Upper lobe of left lung (tissue), 6 donors: ENCODE data around the gene KIF13A. TPM values are rescaled to one million over a fixed set of nuclear protein-coding genes. Genes with fewer than 3 reads are reported as not detected.
A peak's percentile ranks its signal among the peaks of the same experiment; 100 is the strongest.

Source experiments
- ATAC-seq, 2 donors: fragments of 200-7000 bp; cut with Tn5 transposase; one replicate each; pipeline ENCODE4 v1.9.1; 2022; ENCODE audit warnings: mild to moderate bottlenecking in 2 of 2, moderate library complexity in 2 of 2; ENCODE audit not compliant: low FRiP score in 2 of 2
- DNase-seq, 2 donors: peaks; one replicate each; pipeline ENCODE4 v3.0.0-alpha.2; 2019 to 2020
- H3K27ac ChIP-seq, 4 donors: fragments of 200-600 bp; sonication (generic); one replicate each; pipeline ENCODE4 v1.5.1; 2016 to 2019
- H3K27me3 ChIP-seq, 4 donors: fragments of 200-600 bp; sonication (generic); one replicate each; pipeline ENCODE4 v1.5.1; 2017 to 2019
- H3K36me3 ChIP-seq, 4 donors: fragments of 200-600 bp; sonication (generic); one replicate each; pipeline ENCODE4 v1.5.1; 2016 to 2019
- H3K4me1 ChIP-seq, 4 donors: fragments of 200-600 bp; sonication (generic); one replicate each; pipeline ENCODE4 v1.5.1; 2018 to 2019
- H3K4me3 ChIP-seq, 4 donors: fragments of 200-600 bp; sonication (generic); one replicate each; pipeline ENCODE4 v1.5.1; 2017 to 2019; ENCODE audit warnings: mild to moderate bottlenecking in 2 of 4, moderate library complexity in 1 of 4
- H3K9me3 ChIP-seq, 4 donors: fragments of 200-600 bp; sonication (generic); one replicate each; pipeline ENCODE4 v1.5.1; 2018 to 2019
- CTCF ChIP-seq, 6 experiments: fragments of 450-650 bp in 4 of 6; fragments of 200-600 bp in 2 of 6; sonication (generic) in 2 of 6; IDR thresholded peaks; one replicate each; pipeline ENCODE4 v1.5.1; 2016 to 2019; ENCODE audit warnings: antibody characterized with exemption in 6 of 6
- EP300 ChIP-seq, 4 donors: sonication (generic); formaldehyde crosslinking; IDR thresholded peaks; one replicate each; pipeline ENCODE4 v1.5.1; 2017; ENCODE audit warnings: antibody characterized with exemption in 4 of 4, control low read depth in 2 of 4
- POLR2A ChIP-seq, 4 donors: fragments of 450-650 bp; IDR thresholded peaks; one replicate each; pipeline ENCODE4 v1.5.1; 2016 to 2017; ENCODE audit warnings: antibody characterized with exemption in 4 of 4, mild to moderate bottlenecking in 2 of 4
- POLR2AphosphoS5 ChIP-seq, 2 donors: sonication (generic); formaldehyde crosslinking; IDR thresholded peaks; one replicate each; pipeline ENCODE4 v1.5.1; 2017; ENCODE audit warnings: antibody characterized with exemption in 2 of 2
- WGBS, 2 donors: methylation state at CpG; one replicate each; pipeline ENCODE4 v1.1.5; 2017 to 2018; 5-methylcytosine and 5-hydroxymethylcytosine counted together
- total RNA-seq, 6 donors: library from RNA; depleted of rRNA in 4 of 6; stranded (reverse); fragments of >200 nt in 4 of 6; gene quantifications; one replicate each; pipeline versions ENCODE4 v1.1.0 to v1.2.1, GENCODE V29; 2016 to 2021
- donor health status: DM: no; HTN: no; CAD: no; lungs with moderate emphysema.
- donor health status: DM: no; HTN: yes; CAD: no; lungs with severe emphysema.

KIF13A gene
- total RNA-seq: 10 to 100 TPM; 35.8 to 59.9 (median 49.0) TPM

- TF ChIP-seq EP300 (IDR thresholded peaks at IDR 0.05) (no peak), POLR2A (IDR thresholded peaks at IDR 0.05) (no peak), CTCF (IDR thresholded peaks at IDR 0.05) (no peak), POLR2AphosphoS5 (IDR thresholded peaks at IDR 0.05) (no peak)
- WGBS, 2 donors: 0% methylated on average over 17 of the region's 54 CpGs; no CpG with 5 or more reads in 1 of the 2 donors
- Histone ChIP-seq H3K27ac (peak within 1 kb of the TSS; percentile 93 to 99 (median 97)), H3K9me3 (no peaks in the 10 kb centered on the region), H3K4me3 (peak within 1 kb of the TSS; percentile 73 to 85 (median 76)), H3K4me1 (peaks cover 30 to 38% (median 32%) of the 10 kb centered on the region in 4 donors), H3K36me3 (no peaks in the 10 kb centered on the region), H3K27me3 (no peaks in the 10 kb centered on the region)
- ATAC-seq (no peak), DNase-seq (no peak)
Observed at GRCh38 chr6:17987447-17987696, at the start of gene KIF13A. Gene KIF13A, minus strand, starts transcription at chr6:17987635. Its CDS starts 172 bp downstream, at chr6:17987463.

- H3K27ac ChIP-seq: no peak overlapping the region
- no peak for TF ChIP-seq CTCF (IDR thresholded peaks at IDR 0.05)
- H3K4me1 ChIP-seq: no peaks in the 10 kb centered on the region
- DNase-seq (no peak), ATAC-seq (no peak)
- WGBS, 2 donors: 72 to 74% methylated on average over 4 of the region's 4 CpGs
- no peaks in the 10 kb centered on the region for H3K27me3 ChIP-seq
- H3K9me3 ChIP-seq: no peaks in the 10 kb centered on the region
- no peak overlapping the region for H3K4me3 ChIP-seq
- no peaks in the 10 kb centered on the region for H3K36me3 ChIP-seq
Observed at GRCh38 chr6:18036781-18037180, 49.3 kb upstream of the KIF13A start.

GRCh38 chr6:18035330-18035854 is 48.0 kb upstream of the KIF13A start:
- Histone ChIP-seq H3K4me1 (no peaks in the 10 kb centered on the region), H3K9me3 (no peaks in the 10 kb centered on the region), H3K36me3 (no peaks in the 10 kb centered on the region), H3K27ac (no peak overlapping the region), H3K27me3 (no peaks in the 10 kb centered on the region), H3K4me3 (no peak overlapping the region)
- DNase-seq: no peak
- no peak for ATAC-seq
- 63 to 73% methylated on average over 13 of the region's 13 CpGs for WGBS, 2 donors
- no peak for TF ChIP-seq POLR2AphosphoS5 (IDR thresholded peaks at IDR 0.05)
- TF ChIP-seq POLR2A (IDR thresholded peaks at IDR 0.05): no peak
- TF ChIP-seq CTCF (IDR thresholded peaks at IDR 0.05): no peak
- no peak for TF ChIP-seq EP300 (IDR thresholded peaks at IDR 0.05)

- DNase-seq (no peak), ATAC-seq (no peak)
- no peaks in the 10 kb centered on the region for H3K27me3 ChIP-seq
- TF ChIP-seq POLR2A (IDR thresholded peaks at IDR 0.05) (no peak), CTCF (IDR thresholded peaks at IDR 0.05) (no peak), EP300 (IDR thresholded peaks at IDR 0.05) (no peak), POLR2AphosphoS5 (IDR thresholded peaks at IDR 0.05) (no peak)
- WGBS, 2 donors: 76 to 83% methylated on average over 6 of the region's 6 CpGs
- no peaks in the 10 kb centered on the region for H3K36me3 ChIP-seq
- no peaks in the 10 kb centered on the region for H3K4me1 ChIP-seq
- no peaks in the 10 kb centered on the region for H3K9me3 ChIP-seq
- H3K27ac ChIP-seq: no peak overlapping the region
- no peak overlapping the region for H3K4me3 ChIP-seq
Observed at GRCh38 chr6:18034798-18035202, 47.4 kb upstream of the KIF13A start.

- no peak for ATAC-seq
- Histone ChIP-seq H3K4me3 (no peak overlapping the region), H3K9me3 (no peaks in the 10 kb centered on the region), H3K27me3 (no peaks in the 10 kb centered on the region), H3K4me1 (no peaks in the 10 kb centered on the region), H3K36me3 (no peaks in the 10 kb centered on the region), H3K27ac (no peak overlapping the region)
- WGBS, 2 donors: 95% methylated on average over 2 of the region's 2 CpGs
- TF ChIP-seq POLR2A (IDR thresholded peaks at IDR 0.05) (no peak), CTCF (IDR thresholded peaks at IDR 0.05) (no peak), EP300 (IDR thresholded peaks at IDR 0.05) (no peak)
- no peak for DNase-seq
Observed at GRCh38 chr6:18031680-18032256, 44.3 kb upstream of the KIF13A start.
